ENCODE measurements around the gene PP2D1.

- TF ChIP-seq CTCF (IDR thresholded peaks at IDR 0.05): no peak
- no peak for TF ChIP-seq POLR2A (IDR thresholded peaks at IDR 0.05)
Measured at GRCh38 chr3:19997502-19997901, 14.6 kb downstream of the PP2D1 start.

Measured in testis (tissue), 2 donors.